MCF 10A (cell line): ENCODE measurements around the gene KCNG2. TPM values are rescaled to one million over a fixed set of nuclear protein-coding genes. Genes with fewer than 3 reads are reported as not detected.

Experiments used
- BruUV-seq: library from RNA; stranded (reverse); fragments of 400-500 nt; replicated peaks from 2 replicates; lab custom pipeline; 2021; lab: Mats Ljungman, UMichigan
- CTCF ChIA-PET: fragments of 300-600 bp; sonication (Branson Sonifier 250); formaldehyde crosslinking; extraction: SDS; loops from one replicate; lab custom pipeline; 2021; ENCODE audit warnings: antibody characterized with exemption, inconsistent platforms; lab: Yijun Ruan, JAX
- POLR2A ChIA-PET: fragments of 300-600, 350-650 bp; sonication (Branson Sonifier 250); formaldehyde crosslinking; extraction: SDS; loops from one replicate; lab custom pipeline; 2020; ENCODE audit warnings: antibody characterized with exemption, inconsistent platforms; lab: Yijun Ruan, JAX
- DNase-seq: peaks from one replicate; pipeline ENCODE4 v3.0.0-alpha.2; 2018; ENCODE audit not compliant: unreplicated experiment
- H3K27ac Mint-ChIP-seq: one replicate; pipeline ENCODE4 v1.8.0; 2022; ENCODE audit warnings: mild to moderate bottlenecking, low read depth, mixed read lengths; ENCODE audit not compliant: unreplicated experiment
- H3K27me3 Mint-ChIP-seq: one replicate; pipeline ENCODE4 v1.8.0; 2022; ENCODE audit warnings: mixed read lengths; ENCODE audit not compliant: insufficient read depth, unreplicated experiment
- H3K36me3 Mint-ChIP-seq: one replicate; pipeline ENCODE4 v1.8.0; 2022; ENCODE audit warnings: mild to moderate bottlenecking, moderate library complexity, mixed read lengths; ENCODE audit not compliant: insufficient read depth, unreplicated experiment
- H3K4me1 Mint-ChIP-seq: one replicate; pipeline ENCODE4 v1.8.0; 2022; ENCODE audit warnings: mixed read lengths; ENCODE audit not compliant: insufficient read depth, unreplicated experiment
- H3K4me3 Mint-ChIP-seq: one replicate; pipeline ENCODE4 v1.8.0; 2022; ENCODE audit warnings: mild to moderate bottlenecking, moderate library complexity, mixed read lengths; ENCODE audit not compliant: unreplicated experiment
- H3K9me3 Mint-ChIP-seq: one replicate; pipeline ENCODE4 v1.8.0; 2022; ENCODE audit warnings: mixed read lengths; ENCODE audit not compliant: unreplicated experiment
- intact Hi-C: fragments of 100-400 bp; cut with micrococcal nuclease; formaldehyde crosslinking; loops from 2 replicates; pipeline ENCODE4 v1.14.1; 2022
- total RNA-seq: library from RNA; stranded (reverse); gene quantifications from 2 replicates; pipeline ENCODE4 v1.2.3, GENCODE V29; 2022
- TF ChIP-seq, protein P1 (sequence below): fragments of 200-600 bp; IDR thresholded peaks from one replicate; pipeline ENCODE4 v1.8.0; 2022; ENCODE audit warnings: antibody characterized with exemption, mild to moderate bottlenecking; ENCODE audit not compliant: unreplicated experiment

KCNG2 gene
- total RNA-seq, 1 experiment from 2014 or later, result not detected

DNA sequence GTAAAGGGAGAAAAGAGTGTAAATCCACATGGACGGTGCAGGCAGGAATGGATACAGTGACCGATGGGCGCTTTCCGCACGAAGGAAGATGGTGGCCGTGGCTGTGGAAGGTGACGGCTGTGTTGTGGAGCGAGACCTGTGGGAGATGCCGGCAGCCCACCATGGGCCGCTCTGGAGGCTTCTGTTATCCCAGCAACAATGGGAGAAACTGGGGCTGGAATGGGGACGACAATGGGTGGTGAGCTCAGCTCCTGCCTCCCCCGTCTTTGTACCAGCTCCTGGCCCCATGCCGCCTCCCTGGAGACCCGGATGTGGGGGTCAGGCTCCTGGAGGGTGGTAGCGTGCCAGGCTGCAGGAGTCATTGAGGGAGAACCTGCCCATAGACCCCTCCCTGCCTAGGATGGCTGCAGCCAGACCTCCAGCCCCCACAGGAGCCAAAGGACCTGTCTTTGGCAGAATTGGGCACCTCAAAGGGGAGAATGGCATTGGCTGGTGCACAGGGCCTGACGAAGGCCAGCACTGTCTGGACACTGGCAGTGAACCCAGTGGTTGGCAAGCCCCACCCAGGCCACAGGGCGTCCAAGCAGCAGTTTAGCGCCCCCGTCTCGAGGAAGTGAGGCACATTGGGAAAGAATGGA, 81.1 kb downstream of the KCNG2 start:
- Mint-ChIP-seq H3K9me3 (no peaks in the 10 kb centered on the region), H3K4me1 (no peaks in the 10 kb centered on the region), H3K4me3 (no peak overlapping the region), H3K27ac (no peak overlapping the region), H3K36me3 (peaks cover 4% of the 10 kb centered on the region), H3K27me3 (no peaks in the 10 kb centered on the region)
- no TSS peak for BruUV-seq
- CTCF ChIA-PET, result no interaction called here
- no peak for DNase-seq
- TF ChIP-seq, protein P1, sequence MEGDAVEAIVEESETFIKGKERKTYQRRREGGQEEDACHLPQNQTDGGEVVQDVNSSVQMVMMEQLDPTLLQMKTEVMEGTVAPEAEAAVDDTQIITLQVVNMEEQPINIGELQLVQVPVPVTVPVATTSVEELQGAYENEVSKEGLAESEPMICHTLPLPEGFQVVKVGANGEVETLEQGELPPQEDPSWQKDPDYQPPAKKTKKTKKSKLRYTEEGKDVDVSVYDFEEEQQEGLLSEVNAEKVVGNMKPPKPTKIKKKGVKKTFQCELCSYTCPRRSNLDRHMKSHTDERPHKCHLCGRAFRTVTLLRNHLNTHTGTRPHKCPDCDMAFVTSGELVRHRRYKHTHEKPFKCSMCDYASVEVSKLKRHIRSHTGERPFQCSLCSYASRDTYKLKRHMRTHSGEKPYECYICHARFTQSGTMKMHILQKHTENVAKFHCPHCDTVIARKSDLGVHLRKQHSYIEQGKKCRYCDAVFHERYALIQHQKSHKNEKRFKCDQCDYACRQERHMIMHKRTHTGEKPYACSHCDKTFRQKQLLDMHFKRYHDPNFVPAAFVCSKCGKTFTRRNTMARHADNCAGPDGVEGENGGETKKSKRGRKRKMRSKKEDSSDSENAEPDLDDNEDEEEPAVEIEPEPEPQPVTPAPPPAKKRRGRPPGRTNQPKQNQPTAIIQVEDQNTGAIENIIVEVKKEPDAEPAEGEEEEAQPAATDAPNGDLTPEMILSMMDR, result no peak
- intact Hi-C loops, result no loop called here
- POLR2A ChIA-PET, result no interaction called here

DNA sequence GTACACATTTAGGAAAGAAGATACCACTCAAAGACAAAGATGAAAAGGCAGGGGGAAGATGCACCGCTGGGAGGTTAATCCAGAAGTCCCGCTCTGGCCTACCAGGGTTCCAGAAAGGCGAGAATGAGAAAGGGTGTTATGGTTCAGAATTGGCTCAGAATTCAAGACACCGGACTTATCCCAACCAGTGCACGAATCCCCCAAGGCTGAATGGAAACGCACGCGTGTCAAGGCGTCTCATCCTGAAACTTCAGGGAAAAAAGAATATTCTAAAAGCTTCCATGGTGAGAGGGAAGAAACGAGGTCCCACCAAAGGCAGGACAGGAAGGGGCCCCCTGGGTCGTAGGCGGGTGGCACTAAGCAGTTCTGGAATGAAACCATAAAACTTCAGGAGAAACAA, 81.8 kb downstream of the KCNG2 start:
- ChIA-PET POLR2A (no interaction called here), CTCF (no interaction called here)
- H3K4me1 Mint-ChIP-seq, result no peaks in the 10 kb centered on the region
- no peaks in the 10 kb centered on the region for H3K27me3 Mint-ChIP-seq
- TF ChIP-seq, protein P1, result no peak
- BruUV-seq, result no TSS peak
- intact Hi-C loops, result no loop called here
- H3K4me3 Mint-ChIP-seq, result no peak overlapping the region
- peaks cover 4% of the 10 kb centered on the region for H3K36me3 Mint-ChIP-seq
- no peak for DNase-seq
- H3K9me3 Mint-ChIP-seq, result no peaks in the 10 kb centered on the region
- H3K27ac Mint-ChIP-seq, result no peak overlapping the region

DNA sequence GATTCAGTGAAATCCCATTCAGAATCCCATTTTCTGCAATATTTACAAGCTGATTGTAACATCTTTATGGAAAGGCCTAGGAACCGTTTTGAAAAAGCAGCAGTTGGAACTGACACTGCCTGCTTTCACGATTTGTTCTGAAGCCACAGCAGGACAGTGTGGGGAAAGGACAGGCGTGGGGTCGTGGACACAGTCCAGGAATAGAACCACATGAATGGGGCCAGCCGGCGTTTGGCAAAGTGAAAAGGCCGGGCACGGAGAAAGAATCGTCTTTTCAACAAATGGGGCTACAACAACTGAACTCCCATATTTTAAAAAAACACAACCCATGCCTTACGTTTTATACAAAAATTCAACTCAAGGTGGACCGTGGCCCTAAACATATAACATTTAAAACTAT, 84.0 kb downstream of the KCNG2 start:
- no peaks in the 10 kb centered on the region for H3K4me1 Mint-ChIP-seq
- intact Hi-C loops, result no loop called here
- H3K36me3 Mint-ChIP-seq, result peaks cover 4% of the 10 kb centered on the region
- DNase-seq, result no peak
- POLR2A ChIA-PET, result no interaction called here
- CTCF ChIA-PET, result interaction anchor here (0.7 kb wide), 1 partner anchor 56 kb away, joined by 3 read pairs; no protein-coding TSS in a partner anchor
- TF ChIP-seq, protein P1, result no peak
- H3K4me3 Mint-ChIP-seq, result no peak overlapping the region
- no TSS peak for BruUV-seq
- no peaks in the 10 kb centered on the region for H3K9me3 Mint-ChIP-seq
- no peaks in the 10 kb centered on the region for H3K27me3 Mint-ChIP-seq
- no peak overlapping the region for H3K27ac Mint-ChIP-seq

DNA sequence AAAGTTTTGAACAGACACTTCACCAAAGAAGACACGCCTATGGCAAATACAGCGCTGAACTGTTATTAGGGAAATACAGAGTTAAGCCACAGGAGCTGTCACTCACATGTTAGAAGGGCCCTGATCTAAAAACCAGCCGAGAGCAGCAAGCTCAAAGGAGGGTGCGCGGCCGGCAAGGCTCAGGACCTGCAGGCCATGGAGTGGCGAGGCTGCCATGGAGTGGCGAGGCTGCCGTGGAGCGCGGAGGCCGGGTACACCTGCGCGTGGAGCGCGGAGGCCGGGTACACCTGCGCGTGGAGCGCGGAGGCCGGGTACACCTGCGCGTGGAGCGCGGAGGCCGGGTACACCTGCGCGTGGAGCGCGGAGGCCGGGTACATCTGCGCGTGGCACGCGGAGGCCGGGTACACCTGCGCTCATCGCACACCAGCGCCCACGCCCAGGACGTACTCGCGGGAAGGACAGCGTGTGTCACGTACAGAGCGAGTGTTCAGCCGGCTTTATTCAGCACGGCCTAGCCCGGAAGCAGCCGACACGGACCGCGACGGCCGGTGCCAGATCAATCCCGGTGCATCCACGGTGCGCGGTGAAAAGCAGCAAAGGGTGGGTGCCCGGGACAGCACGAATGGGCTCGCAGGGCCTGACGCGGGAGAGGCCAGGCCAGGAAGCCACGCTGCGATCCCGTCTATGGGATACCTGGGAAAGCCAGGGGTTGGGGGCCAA, 84.9 kb downstream of the KCNG2 start:
- TF ChIP-seq, protein P1, result no peak
- CTCF ChIA-PET, result no interaction called here
- no peak for DNase-seq
- Mint-ChIP-seq H3K36me3 (peaks cover 4% of the 10 kb centered on the region), H3K4me3 (no peak overlapping the region), H3K4me1 (no peaks in the 10 kb centered on the region), H3K9me3 (no peaks in the 10 kb centered on the region), H3K27ac (no peak overlapping the region), H3K27me3 (no peaks in the 10 kb centered on the region)
- BruUV-seq, result no TSS peak
- POLR2A ChIA-PET, result interaction anchor here (0.5 kb wide), 1 partner anchor 261 kb away, joined by 3 read pairs; no protein-coding TSS in a partner anchor
- intact Hi-C loops, result no loop called here
